MCF 10A (cell line): ENCODE data around the gene GLUL. TPM values are rescaled to one million over a fixed set of nuclear protein-coding genes. Genes with fewer than 3 reads are reported as not detected.

Experiments used
- BruUV-seq: library from RNA; stranded (reverse); fragments of 400-500 nt; replicated peaks from 2 replicates; lab custom pipeline; 2021; lab: Mats Ljungman, UMichigan
- CTCF ChIA-PET: fragments of 300-600 bp; sonication (Branson Sonifier 250); formaldehyde crosslinking; extraction: SDS; loops from one replicate; lab custom pipeline; 2021; ENCODE audit warnings: antibody characterized with exemption, inconsistent platforms; lab: Yijun Ruan, JAX
- POLR2A ChIA-PET: fragments of 300-600, 350-650 bp; sonication (Branson Sonifier 250); formaldehyde crosslinking; extraction: SDS; loops from one replicate; lab custom pipeline; 2020; ENCODE audit warnings: antibody characterized with exemption, inconsistent platforms; lab: Yijun Ruan, JAX
- DNase-seq: peaks from one replicate; pipeline ENCODE4 v3.0.0-alpha.2; 2018; ENCODE audit not compliant: unreplicated experiment
- H3K27ac Mint-ChIP-seq: one replicate; pipeline ENCODE4 v1.8.0; 2022; ENCODE audit warnings: mild to moderate bottlenecking, low read depth, mixed read lengths; ENCODE audit not compliant: unreplicated experiment
- H3K27me3 Mint-ChIP-seq: one replicate; pipeline ENCODE4 v1.8.0; 2022; ENCODE audit warnings: mixed read lengths; ENCODE audit not compliant: insufficient read depth, unreplicated experiment
- H3K36me3 Mint-ChIP-seq: one replicate; pipeline ENCODE4 v1.8.0; 2022; ENCODE audit warnings: mild to moderate bottlenecking, moderate library complexity, mixed read lengths; ENCODE audit not compliant: insufficient read depth, unreplicated experiment
- H3K4me1 Mint-ChIP-seq: one replicate; pipeline ENCODE4 v1.8.0; 2022; ENCODE audit warnings: mixed read lengths; ENCODE audit not compliant: insufficient read depth, unreplicated experiment
- H3K4me3 Mint-ChIP-seq: one replicate; pipeline ENCODE4 v1.8.0; 2022; ENCODE audit warnings: mild to moderate bottlenecking, moderate library complexity, mixed read lengths; ENCODE audit not compliant: unreplicated experiment
- H3K9me3 Mint-ChIP-seq: one replicate; pipeline ENCODE4 v1.8.0; 2022; ENCODE audit warnings: mixed read lengths; ENCODE audit not compliant: unreplicated experiment
- intact Hi-C: fragments of 100-400 bp; cut with micrococcal nuclease; formaldehyde crosslinking; loops from 2 replicates; pipeline ENCODE4 v1.14.1; 2022
- total RNA-seq: library from RNA; stranded (reverse); gene quantifications from 2 replicates; pipeline ENCODE4 v1.2.3, GENCODE V29; 2022
- TF ChIP-seq, protein P1 (sequence below): fragments of 200-600 bp; IDR thresholded peaks from one replicate; pipeline ENCODE4 v1.8.0; 2022; ENCODE audit warnings: antibody characterized with exemption, mild to moderate bottlenecking; ENCODE audit not compliant: unreplicated experiment

The GLUL gene
- total RNA-seq, 1 experiment from 2014 or later: 437 TPM

DNA sequence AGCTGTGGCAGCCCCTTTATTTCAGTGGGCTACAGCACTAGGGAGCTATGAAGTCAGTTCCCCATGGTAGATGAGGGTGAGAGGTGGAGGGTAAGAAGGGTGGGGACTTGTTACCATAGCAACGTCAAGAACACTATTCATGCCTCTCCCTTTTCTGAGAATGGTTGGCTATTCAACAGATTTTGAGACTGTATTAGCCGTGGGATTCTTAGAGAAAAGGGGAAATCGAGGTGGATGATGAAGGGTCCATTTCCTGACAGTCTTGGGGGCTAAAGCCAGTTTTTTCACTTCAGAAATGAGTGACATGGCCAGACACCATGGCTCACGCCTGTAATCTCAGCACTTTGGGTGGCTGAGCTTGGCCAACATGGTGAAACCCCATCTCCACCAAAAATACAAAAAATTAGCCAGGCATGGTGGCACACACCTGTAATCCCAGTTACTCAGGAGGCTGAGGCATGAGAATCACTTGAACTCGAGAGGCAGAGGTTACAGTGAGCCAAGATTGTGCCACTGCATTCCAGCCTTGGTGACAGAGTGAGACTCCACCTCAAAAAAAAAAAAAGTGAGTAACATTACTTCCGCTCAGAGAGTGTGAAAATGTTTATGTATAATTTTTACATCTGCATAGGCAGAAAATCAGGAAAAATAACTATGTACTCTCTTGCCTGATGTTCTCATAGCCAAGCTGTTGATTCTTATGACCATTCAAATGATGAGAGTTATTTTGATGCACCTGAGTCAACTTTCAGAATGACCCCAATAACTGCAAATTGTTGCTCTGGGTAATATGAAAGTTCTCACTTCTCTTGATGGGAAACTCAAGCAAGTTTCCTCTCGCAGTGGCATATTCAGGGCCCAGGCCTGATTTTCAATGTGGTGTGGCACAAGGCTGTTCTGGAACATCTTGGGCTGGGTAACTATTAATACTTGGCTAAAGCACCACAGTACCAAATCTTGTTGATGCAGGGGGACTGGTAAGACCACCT, 35.1 kb upstream of the GLUL start:
- H3K36me3 Mint-ChIP-seq: no peaks in the 10 kb centered on the region
- BruUV-seq: no TSS peak
- POLR2A ChIA-PET: interaction anchor here (0.6 kb wide), 1 partner anchor 18 kb away, joined by 5 read pairs; no protein-coding TSS in a partner anchor

DNA sequence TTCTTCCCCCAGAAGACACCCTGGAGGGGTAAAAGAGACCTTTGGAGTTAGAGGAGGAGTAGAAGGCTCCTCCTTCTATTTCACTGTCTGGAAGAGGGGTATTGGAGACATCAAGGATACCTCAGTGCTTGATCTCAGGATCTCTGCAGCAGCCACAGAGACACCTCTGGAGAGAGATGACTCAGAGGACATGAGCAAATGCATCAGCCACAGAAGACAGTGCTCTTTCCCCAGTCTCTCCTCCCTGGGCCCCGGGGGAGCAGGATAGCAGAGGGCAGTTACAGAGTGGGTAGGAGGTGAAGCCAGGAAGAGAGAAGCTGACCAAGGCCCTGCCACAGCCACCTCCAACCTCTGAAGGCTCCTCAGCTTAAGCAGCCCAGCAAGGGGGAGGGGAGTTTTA, 24.2 kb upstream of the GLUL start:
- Mint-ChIP-seq H3K27ac (no peak overlapping the region), H3K4me1 (peaks cover 6% of the 10 kb centered on the region), H3K27me3 (no peaks in the 10 kb centered on the region), H3K36me3 (no peaks in the 10 kb centered on the region), H3K9me3 (no peaks in the 10 kb centered on the region), H3K4me3 (no peak overlapping the region)
- CTCF ChIA-PET: interaction anchor here (0.7 to 1.1 kb wide), 5 partner anchors 12 to 369 kb away, joined by 3 read pairs; no protein-coding TSS in a partner anchor
- TF ChIP-seq, protein P1, sequence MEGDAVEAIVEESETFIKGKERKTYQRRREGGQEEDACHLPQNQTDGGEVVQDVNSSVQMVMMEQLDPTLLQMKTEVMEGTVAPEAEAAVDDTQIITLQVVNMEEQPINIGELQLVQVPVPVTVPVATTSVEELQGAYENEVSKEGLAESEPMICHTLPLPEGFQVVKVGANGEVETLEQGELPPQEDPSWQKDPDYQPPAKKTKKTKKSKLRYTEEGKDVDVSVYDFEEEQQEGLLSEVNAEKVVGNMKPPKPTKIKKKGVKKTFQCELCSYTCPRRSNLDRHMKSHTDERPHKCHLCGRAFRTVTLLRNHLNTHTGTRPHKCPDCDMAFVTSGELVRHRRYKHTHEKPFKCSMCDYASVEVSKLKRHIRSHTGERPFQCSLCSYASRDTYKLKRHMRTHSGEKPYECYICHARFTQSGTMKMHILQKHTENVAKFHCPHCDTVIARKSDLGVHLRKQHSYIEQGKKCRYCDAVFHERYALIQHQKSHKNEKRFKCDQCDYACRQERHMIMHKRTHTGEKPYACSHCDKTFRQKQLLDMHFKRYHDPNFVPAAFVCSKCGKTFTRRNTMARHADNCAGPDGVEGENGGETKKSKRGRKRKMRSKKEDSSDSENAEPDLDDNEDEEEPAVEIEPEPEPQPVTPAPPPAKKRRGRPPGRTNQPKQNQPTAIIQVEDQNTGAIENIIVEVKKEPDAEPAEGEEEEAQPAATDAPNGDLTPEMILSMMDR: no peak
- POLR2A ChIA-PET: interaction anchor here (1.2 kb wide), 1 partner anchor 10 kb away, joined by 4 read pairs; no protein-coding TSS in a partner anchor
- DNase-seq: peak; percentile 11
- no TSS peak for BruUV-seq
- intact Hi-C loops: no loop called here

More for the DNA sequence above, 35.1 kb upstream of the GLUL start:
- no peaks in the 10 kb centered on the region for H3K27me3 Mint-ChIP-seq
- H3K9me3 Mint-ChIP-seq: no peaks in the 10 kb centered on the region
- TF ChIP-seq, protein P1: no peak
- DNase-seq: no peak
- intact Hi-C loops: no loop called here
- no peak overlapping the region for H3K4me3 Mint-ChIP-seq
- H3K4me1 Mint-ChIP-seq: no peaks in the 10 kb centered on the region
- CTCF ChIA-PET: no interaction called here
- H3K27ac Mint-ChIP-seq: no peak overlapping the region

DNA sequence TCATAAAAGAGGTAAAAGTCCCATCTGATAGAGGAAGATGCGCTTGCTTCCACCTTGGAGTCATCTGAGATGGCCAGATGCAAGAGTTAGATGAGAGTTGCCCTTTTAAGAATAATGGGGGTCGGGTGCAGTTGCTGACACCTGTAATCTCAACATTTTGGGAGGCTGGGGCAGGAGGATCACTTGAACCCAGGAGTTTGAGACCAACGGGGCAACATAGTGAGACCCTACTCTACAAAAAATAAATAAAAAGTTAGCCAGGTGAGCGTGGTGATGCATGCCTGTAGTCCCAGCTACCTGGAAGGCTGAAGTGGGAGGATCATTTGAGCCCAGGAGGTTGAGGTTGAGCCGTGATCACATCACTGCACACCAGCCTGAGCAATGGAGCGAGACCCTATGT, 22.4 kb upstream of the GLUL start:
- Mint-ChIP-seq H3K36me3 (no peaks in the 10 kb centered on the region), H3K4me3 (no peak overlapping the region), H3K4me1 (peaks cover 8% of the 10 kb centered on the region), H3K9me3 (no peaks in the 10 kb centered on the region), H3K27ac (no peak overlapping the region), H3K27me3 (no peaks in the 10 kb centered on the region)
- intact Hi-C loops: no loop called here
- TF ChIP-seq, protein P1: no peak
- no TSS peak for BruUV-seq
- ChIA-PET CTCF (interaction anchor here (0.6 to 1.3 kb wide), 5 partner anchors 13 to 991 kb away, joined by 3 to 6 read pairs (median 4); no protein-coding TSS in a partner anchor), POLR2A (no interaction called here)
- no peak for DNase-seq

DNA sequence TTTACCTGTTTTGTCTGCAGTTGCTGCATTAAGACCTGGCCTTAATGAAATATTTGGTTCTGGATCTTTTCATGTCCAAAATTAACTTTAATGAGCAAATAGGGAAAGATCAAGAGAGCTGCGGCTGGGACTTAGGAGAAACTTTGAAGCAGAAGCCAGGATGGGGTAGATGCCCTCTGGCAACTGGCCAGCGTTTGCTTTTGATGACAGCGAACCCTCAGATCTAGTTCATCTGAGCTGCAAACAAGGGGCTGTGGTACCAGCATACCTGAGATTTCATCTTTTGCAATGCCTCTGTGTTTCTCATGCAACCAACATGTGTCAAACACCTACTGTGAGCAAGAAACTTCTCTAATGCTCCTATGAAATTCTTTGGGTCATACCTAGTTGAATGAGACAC, 21.9 kb upstream of the GLUL start:
- ChIA-PET CTCF (interaction anchor here (0.6 to 1.6 kb wide), 7 partner anchors 10 to 463 kb away, joined by 3 to 6 read pairs (median 4); no protein-coding TSS in a partner anchor), POLR2A (interaction anchor here (0.7 to 1.8 kb wide), 2 partner anchors 8 to 16 kb away, joined by 3 to 4 read pairs; no protein-coding TSS in a partner anchor)
- H3K9me3 Mint-ChIP-seq: no peaks in the 10 kb centered on the region
- no peak overlapping the region for H3K4me3 Mint-ChIP-seq
- H3K27ac Mint-ChIP-seq: no peak overlapping the region
- BruUV-seq: no TSS peak
- TF ChIP-seq, protein P1: no peak
- H3K4me1 Mint-ChIP-seq: peaks cover 8% of the 10 kb centered on the region
- no peaks in the 10 kb centered on the region for H3K27me3 Mint-ChIP-seq
- no peaks in the 10 kb centered on the region for H3K36me3 Mint-ChIP-seq
- intact Hi-C loops: no loop called here
- DNase-seq: no peak
